ENCODE data around the gene MEGF11.

GRCh38 chr15:66196602-66197001, 56.9 kb downstream of the MEGF11 start:
- TF ChIP-seq, protein P1, sequence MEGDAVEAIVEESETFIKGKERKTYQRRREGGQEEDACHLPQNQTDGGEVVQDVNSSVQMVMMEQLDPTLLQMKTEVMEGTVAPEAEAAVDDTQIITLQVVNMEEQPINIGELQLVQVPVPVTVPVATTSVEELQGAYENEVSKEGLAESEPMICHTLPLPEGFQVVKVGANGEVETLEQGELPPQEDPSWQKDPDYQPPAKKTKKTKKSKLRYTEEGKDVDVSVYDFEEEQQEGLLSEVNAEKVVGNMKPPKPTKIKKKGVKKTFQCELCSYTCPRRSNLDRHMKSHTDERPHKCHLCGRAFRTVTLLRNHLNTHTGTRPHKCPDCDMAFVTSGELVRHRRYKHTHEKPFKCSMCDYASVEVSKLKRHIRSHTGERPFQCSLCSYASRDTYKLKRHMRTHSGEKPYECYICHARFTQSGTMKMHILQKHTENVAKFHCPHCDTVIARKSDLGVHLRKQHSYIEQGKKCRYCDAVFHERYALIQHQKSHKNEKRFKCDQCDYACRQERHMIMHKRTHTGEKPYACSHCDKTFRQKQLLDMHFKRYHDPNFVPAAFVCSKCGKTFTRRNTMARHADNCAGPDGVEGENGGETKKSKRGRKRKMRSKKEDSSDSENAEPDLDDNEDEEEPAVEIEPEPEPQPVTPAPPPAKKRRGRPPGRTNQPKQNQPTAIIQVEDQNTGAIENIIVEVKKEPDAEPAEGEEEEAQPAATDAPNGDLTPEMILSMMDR (IDR thresholded peaks at IDR 0.05) = no peak
- TF ChIP-seq POLR2A (IDR thresholded peaks at IDR 0.05) = no peak
